Suprapubic skin (tissue), 3 donors: ENCODE data around the gene ANKRD13B.

Source experiments
- POLR2A ChIP-seq, 2 donors: fragments of 450-650 bp; IDR thresholded peaks; one replicate each; pipeline ENCODE4 v1.6.1; 2017; ENCODE audit warnings: antibody characterized with exemption in 2 of 2, mild to moderate bottlenecking in 2 of 2, moderate library complexity in 2 of 2
- TF ChIP-seq, protein P1 (sequence below), 2 donors: fragments of 200-600 bp in 1 of 2; fragments of 450-650 bp in 1 of 2; sonication (generic) in 1 of 2; IDR thresholded peaks; one replicate each; pipeline ENCODE4 v1.5.1; 2016 to 2019; ENCODE audit warnings: antibody characterized with exemption in 2 of 2, mild to moderate bottlenecking in 1 of 2, moderate library complexity in 1 of 2

DNA sequence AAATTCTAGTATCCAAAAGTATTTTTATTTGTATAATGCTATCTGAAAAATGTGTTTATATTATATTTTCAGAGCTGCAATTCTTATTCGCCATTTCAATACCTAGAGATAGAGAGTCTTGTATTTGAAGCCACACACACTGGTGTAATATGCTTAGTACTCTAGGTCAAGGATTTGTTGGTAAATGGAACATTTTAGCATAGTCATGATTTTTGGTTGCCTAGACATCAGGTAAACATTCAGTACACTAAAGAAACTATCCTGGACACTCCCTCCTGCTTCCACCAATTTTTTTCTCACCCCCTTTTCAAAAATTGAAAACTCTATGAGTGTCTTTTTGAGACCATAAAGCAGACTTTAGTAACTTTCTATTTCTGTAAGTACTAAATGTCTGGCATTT lies 46.8 kb upstream of the ANKRD13B start:
- TF ChIP-seq, protein P1, sequence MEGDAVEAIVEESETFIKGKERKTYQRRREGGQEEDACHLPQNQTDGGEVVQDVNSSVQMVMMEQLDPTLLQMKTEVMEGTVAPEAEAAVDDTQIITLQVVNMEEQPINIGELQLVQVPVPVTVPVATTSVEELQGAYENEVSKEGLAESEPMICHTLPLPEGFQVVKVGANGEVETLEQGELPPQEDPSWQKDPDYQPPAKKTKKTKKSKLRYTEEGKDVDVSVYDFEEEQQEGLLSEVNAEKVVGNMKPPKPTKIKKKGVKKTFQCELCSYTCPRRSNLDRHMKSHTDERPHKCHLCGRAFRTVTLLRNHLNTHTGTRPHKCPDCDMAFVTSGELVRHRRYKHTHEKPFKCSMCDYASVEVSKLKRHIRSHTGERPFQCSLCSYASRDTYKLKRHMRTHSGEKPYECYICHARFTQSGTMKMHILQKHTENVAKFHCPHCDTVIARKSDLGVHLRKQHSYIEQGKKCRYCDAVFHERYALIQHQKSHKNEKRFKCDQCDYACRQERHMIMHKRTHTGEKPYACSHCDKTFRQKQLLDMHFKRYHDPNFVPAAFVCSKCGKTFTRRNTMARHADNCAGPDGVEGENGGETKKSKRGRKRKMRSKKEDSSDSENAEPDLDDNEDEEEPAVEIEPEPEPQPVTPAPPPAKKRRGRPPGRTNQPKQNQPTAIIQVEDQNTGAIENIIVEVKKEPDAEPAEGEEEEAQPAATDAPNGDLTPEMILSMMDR (IDR thresholded peaks at IDR 0.05) = no peak
- TF ChIP-seq POLR2A (IDR thresholded peaks at IDR 0.05) = no peak
